Keratinocyte (primary cell): ENCODE data around the gene ITGB8. TPM values are rescaled to one million over a fixed set of nuclear protein-coding genes. Genes with fewer than 3 reads are reported as not detected.

Source experiments
- DNase-seq: peaks from one replicate; pipeline ENCODE4 v3.0.0-alpha.2; 2011; ENCODE audit warnings: low read depth, missing footprints, low spot score
- FAIRE-seq: peaks from 2 replicates; lab custom pipeline; 2011; peaks lifted over from hg19 to GRCh38; lab: Jason Lieb, UNC
- H2AFZ ChIP-seq: 2 replicates; pipeline ENCODE4 v1.6.0; 2012; ENCODE audit warnings: low read length, control low read depth, inconsistent platforms; ENCODE audit not compliant: control insufficient read depth
- H3K27ac ChIP-seq: 2 replicates; pipeline ENCODE4 v1.5.1; 2011; ENCODE audit warnings: low read length; ENCODE audit not compliant: control insufficient read depth, insufficient read depth
- H3K27me3 ChIP-seq: 3 replicates; pipeline ENCODE4 v1.6.0; 2011; ENCODE audit warnings: low read length; ENCODE audit not compliant: control insufficient read depth, insufficient read depth; ENCODE audit errors: extremely low read depth
- H3K36me3 ChIP-seq, 2 experiments: 2 replicates in 1 of 2; 3 replicates in 1 of 2; pipeline ENCODE4 v1.5.1; 2011; ENCODE audit warnings: low read length in 2 of 2, mild to moderate bottlenecking in 1 of 2; ENCODE audit not compliant: control insufficient read depth in 2 of 2, insufficient read depth in 2 of 2; ENCODE audit errors: extremely low read depth in 1 of 2
- H3K4me1 ChIP-seq: 3 replicates; pipeline ENCODE4 v1.5.1; 2011; ENCODE audit warnings: low read length; ENCODE audit not compliant: control insufficient read depth, insufficient read depth; ENCODE audit errors: extremely low read depth
- H3K4me2 ChIP-seq: 3 replicates; pipeline ENCODE4 v1.6.0; 2011; ENCODE audit warnings: low read depth, low read length; ENCODE audit not compliant: control insufficient read depth, insufficient read depth; ENCODE audit errors: extremely low read depth
- H3K4me3 ChIP-seq, 3 experiments: fragments of 200-600 bp in 1 of 3; sonication (generic) in 1 of 3; 2 replicates in 2 of 3; 3 replicates in 1 of 3; pipeline ENCODE4 v1.5.1; 2011 to 2016; ENCODE audit warnings: low read length in 3 of 3, mild to moderate bottlenecking in 3 of 3, control low read depth in 2 of 3, inconsistent platforms in 1 of 3, low read depth in 1 of 3, mixed read lengths in 1 of 3, mixed run types in 1 of 3, moderate library complexity in 1 of 3; ENCODE audit not compliant: control insufficient read depth in 2 of 3, insufficient read depth in 2 of 3; ENCODE audit errors: extremely low read depth in 1 of 3
- H3K79me2 ChIP-seq: 2 replicates; pipeline ENCODE4 v1.6.0; 2012; ENCODE audit warnings: low read length; ENCODE audit not compliant: control insufficient read depth, insufficient read depth
- H3K9ac ChIP-seq: 3 replicates; pipeline ENCODE4 v1.6.0; 2011; ENCODE audit warnings: low read length; ENCODE audit not compliant: control insufficient read depth, insufficient read depth; ENCODE audit errors: extremely low read depth
- H3K9me1 ChIP-seq: 3 replicates; pipeline ENCODE4 v1.6.0; 2011; ENCODE audit warnings: low read length; ENCODE audit not compliant: control insufficient read depth, insufficient read depth; ENCODE audit errors: extremely low read depth
- H3K9me3 ChIP-seq: 2 replicates; pipeline ENCODE4 v1.5.1; 2012; ENCODE audit warnings: low read depth, low read length; ENCODE audit not compliant: control insufficient read depth
- H4K20me1 ChIP-seq: 3 replicates; pipeline ENCODE4 v1.6.0; 2011; ENCODE audit warnings: low read length; ENCODE audit not compliant: control insufficient read depth, insufficient read depth; ENCODE audit errors: extremely low read depth
- EZH2 ChIP-seq: IDR thresholded peaks from one replicate; pipeline ENCODE4 v1.6.1; 2012; ENCODE audit warnings: inconsistent platforms, mild to moderate bottlenecking, low read length, moderate library complexity
- dilution Hi-C: fragments of 300-500 bp; cut with MboI; formaldehyde crosslinking; loops from one replicate; pipeline ENCODE4 v1.7.0; 2020; ENCODE audit warnings: low sequenced_read_pairs; ENCODE audit not compliant: extremely low pct_ligation_motif_present
- polyA plus RNA-seq, 5 experiments: library from polyadenylated mRNA; depleted of rRNA in 3 of 5; stranded (reverse) in 3 of 5; stranded (forward) in 1 of 5; unstranded in 1 of 5; fragments of >200 nt; gene quantifications; 1 replicate in 1 of 5; 2 replicates in 3 of 5; 3 replicates in 1 of 5; pipeline versions ENCODE4 v1.2.1 to v1.2.3, GENCODE V29; 2011 to 2012; ENCODE audit warnings: missing spikeins in 2 of 5, low read depth in 1 of 5, low replicate concordance in 1 of 5
- TF ChIP-seq, protein P1 (sequence below), 3 experiments: IDR thresholded peaks in 1 of 3; conservative IDR thresholded peaks in 1 of 3; optimal IDR thresholded peaks in 1 of 3; 2 replicates in 2 of 3; 3 replicates in 1 of 3; pipeline versions ENCODE3 to v1.5.1; 2011; ENCODE audit warnings: low read length in 3 of 3, mild to moderate bottlenecking in 3 of 3, moderate library complexity in 2 of 3, control low read depth in 1 of 3, inconsistent platforms in 1 of 3; ENCODE audit not compliant: insufficient read depth in 2 of 3; ENCODE audit errors: extremely low read depth in 1 of 3

ITGB8 gene
- polyA plus RNA-seq, 1 donor (not counting 4 experiments of a cell fraction or from before 2014, with no cell fraction given), result 10.9 TPM

GRCh38 chr7:20438694-20439376, 108.1 kb downstream of the ITGB8 start:
- no peaks in the 10 kb centered on the region for H4K20me1 ChIP-seq
- no peaks in the 10 kb centered on the region for H3K36me3 ChIP-seq
- H3K9ac ChIP-seq, result no peak overlapping the region
- H3K9me3 ChIP-seq, result no peaks in the 10 kb centered on the region
- no peaks in the 10 kb centered on the region for H3K79me2 ChIP-seq
- H3K27me3 ChIP-seq, result no peaks in the 10 kb centered on the region
- H3K4me2 ChIP-seq, result no peak overlapping the region
- dilution Hi-C loops, result no loop called here
- no peak for FAIRE-seq
- no peak overlapping the region for H3K27ac ChIP-seq
- DNase-seq, result no peak
- no peaks in the 10 kb centered on the region for H3K4me1 ChIP-seq
- H3K9me1 ChIP-seq, result no peaks in the 10 kb centered on the region
- no peak overlapping the region for H3K4me3 ChIP-seq
- H2AFZ ChIP-seq, result no peak overlapping the region
- TF ChIP-seq, protein P1, sequence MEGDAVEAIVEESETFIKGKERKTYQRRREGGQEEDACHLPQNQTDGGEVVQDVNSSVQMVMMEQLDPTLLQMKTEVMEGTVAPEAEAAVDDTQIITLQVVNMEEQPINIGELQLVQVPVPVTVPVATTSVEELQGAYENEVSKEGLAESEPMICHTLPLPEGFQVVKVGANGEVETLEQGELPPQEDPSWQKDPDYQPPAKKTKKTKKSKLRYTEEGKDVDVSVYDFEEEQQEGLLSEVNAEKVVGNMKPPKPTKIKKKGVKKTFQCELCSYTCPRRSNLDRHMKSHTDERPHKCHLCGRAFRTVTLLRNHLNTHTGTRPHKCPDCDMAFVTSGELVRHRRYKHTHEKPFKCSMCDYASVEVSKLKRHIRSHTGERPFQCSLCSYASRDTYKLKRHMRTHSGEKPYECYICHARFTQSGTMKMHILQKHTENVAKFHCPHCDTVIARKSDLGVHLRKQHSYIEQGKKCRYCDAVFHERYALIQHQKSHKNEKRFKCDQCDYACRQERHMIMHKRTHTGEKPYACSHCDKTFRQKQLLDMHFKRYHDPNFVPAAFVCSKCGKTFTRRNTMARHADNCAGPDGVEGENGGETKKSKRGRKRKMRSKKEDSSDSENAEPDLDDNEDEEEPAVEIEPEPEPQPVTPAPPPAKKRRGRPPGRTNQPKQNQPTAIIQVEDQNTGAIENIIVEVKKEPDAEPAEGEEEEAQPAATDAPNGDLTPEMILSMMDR (optimal IDR thresholded peaks at IDR 0.05 in 1 of 3, IDR thresholded peaks at IDR 0.05 in 1 of 3, conservative IDR thresholded peaks at IDR 0.05 in 1 of 3; ENCODE audit: extremely low read depth in 1 of 3, insufficient read depth in 2 of 3, low read length in 3 of 3), result no peak
- TF ChIP-seq EZH2, result no peak

DNA sequence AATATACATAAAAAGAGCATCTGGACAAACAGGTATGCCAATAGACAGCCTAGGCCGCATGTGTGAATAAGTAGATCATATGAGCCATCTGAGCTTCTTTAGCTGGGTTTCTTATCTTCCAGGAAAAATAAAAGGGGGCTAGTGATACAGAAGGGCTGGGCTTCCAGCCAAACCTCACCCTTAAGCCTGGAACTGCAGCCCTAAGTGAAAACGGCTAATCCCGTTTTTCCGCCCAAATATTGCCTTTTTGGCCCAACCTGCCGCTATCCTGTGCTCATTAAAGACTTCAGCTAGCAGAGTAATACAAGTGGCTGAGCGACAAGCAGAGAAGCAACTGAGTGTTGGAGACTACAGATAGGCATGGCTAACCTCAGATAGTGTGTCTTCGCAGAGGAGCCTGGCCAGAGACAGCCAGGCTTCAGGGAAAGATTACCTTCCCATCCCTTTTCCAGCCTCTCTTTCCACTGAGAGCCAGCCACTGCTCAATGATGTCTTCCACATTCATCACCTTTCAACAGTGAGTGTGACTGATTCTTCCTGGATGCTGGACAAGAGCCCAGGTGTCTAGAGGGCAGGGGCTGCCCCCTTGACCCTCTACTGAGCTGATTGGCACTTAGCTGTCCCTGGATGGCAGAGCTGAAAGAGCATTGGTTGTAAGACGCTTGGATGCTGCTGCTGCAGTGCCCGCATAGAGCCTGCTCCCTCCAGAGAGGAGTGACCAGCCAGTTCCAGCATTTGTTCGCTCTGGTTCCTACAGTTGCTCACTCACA, 108.9 kb downstream of the ITGB8 start:
- Histone ChIP-seq H3K4me2 (no peak overlapping the region), H4K20me1 (no peaks in the 10 kb centered on the region), H3K9ac (no peak overlapping the region), H2AFZ (no peak overlapping the region), H3K4me3 (no peak overlapping the region), H3K36me3 (no peaks in the 10 kb centered on the region), H3K9me1 (no peaks in the 10 kb centered on the region), H3K27ac (no peak overlapping the region), H3K27me3 (no peaks in the 10 kb centered on the region), H3K4me1 (no peaks in the 10 kb centered on the region), H3K9me3 (no peaks in the 10 kb centered on the region), H3K79me2 (no peaks in the 10 kb centered on the region)
- FAIRE-seq (no peak), DNase-seq (no peak)
- dilution Hi-C loops, result no loop called here
- TF ChIP-seq EZH2, result no peak
